Loucy (cell line): Measurements from ENCODE around the gene TUBA4A.
A peak's percentile ranks its signal among the peaks of the same experiment; 100 is the strongest.

Experiments used
- H2AFZ ChIP-seq: fragments of 200-600 bp; sonication (generic); 2 replicates; pipeline ENCODE4 v1.6.0; 2016; ENCODE audit warnings: antibody characterized with exemption, mild to moderate bottlenecking, low read length, moderate library complexity
- H3F3A ChIP-seq: fragments of 200-600 bp; 2 replicates; pipeline ENCODE4 v1.6.0; 2016; ENCODE audit warnings: antibody characterized with exemption, low read depth, mild to moderate bottlenecking
- H3K27me3 ChIP-seq: fragments of 200-600 bp; sonication (generic); 2 replicates; pipeline ENCODE4 v1.6.1; 2014; ENCODE audit warnings: low read length, mild to moderate bottlenecking; ENCODE audit not compliant: insufficient read depth, poor library complexity, severe bottlenecking
- H3K36me3 ChIP-seq: fragments of 200-600 bp; sonication (generic); 2 replicates; pipeline ENCODE4 v1.6.1; 2016; ENCODE audit warnings: low read length; ENCODE audit not compliant: insufficient read depth
- H3K4me1 ChIP-seq: fragments of 200-600 bp; sonication (generic); 2 replicates; pipeline ENCODE4 v1.5.1; 2014; ENCODE audit warnings: low read length, mild to moderate bottlenecking; ENCODE audit not compliant: insufficient read depth, poor library complexity, severe bottlenecking
- H3K4me2 ChIP-seq: fragments of 200-600 bp; sonication (generic); 2 replicates; pipeline ENCODE4 v1.6.0; 2014; ENCODE audit warnings: antibody characterized with exemption, low read length, low read depth, mild to moderate bottlenecking; ENCODE audit not compliant: poor library complexity, severe bottlenecking
- H3K4me3 ChIP-seq: fragments of 200-600 bp; sonication (generic); 2 replicates; pipeline ENCODE4 v1.5.1; 2014; ENCODE audit warnings: low read length, mild to moderate bottlenecking, mixed read lengths; ENCODE audit not compliant: poor library complexity, severe bottlenecking
- H3K79me2 ChIP-seq: fragments of 200-600 bp; sonication (generic); 2 replicates; pipeline ENCODE4 v1.6.1; 2014; ENCODE audit warnings: low read length; ENCODE audit not compliant: insufficient read depth
- H3K9ac ChIP-seq: fragments of 200-600 bp; sonication (generic); 2 replicates; pipeline ENCODE4 v1.6.0; 2014; ENCODE audit warnings: mild to moderate bottlenecking, low read depth, low read length, moderate library complexity; ENCODE audit not compliant: poor library complexity, severe bottlenecking
- H3K9me2 ChIP-seq: fragments of 200-600 bp; sonication (generic); replicated peaks from 2 replicates; pipeline ENCODE4 v1.6.1; 2016; ENCODE audit warnings: low read depth, low read length, mixed read lengths
- H3K9me3 ChIP-seq: fragments of 200-600 bp; sonication (generic); 2 replicates; pipeline ENCODE4 v1.6.1; 2014; ENCODE audit warnings: mild to moderate bottlenecking, antibody characterized with exemption, low read length, low read depth; ENCODE audit not compliant: insufficient read depth
- H4K20me1 ChIP-seq: fragments of 200-600 bp; sonication (generic); 2 replicates; pipeline ENCODE4 v1.6.0; 2014; ENCODE audit warnings: antibody characterized with exemption, low read length, mild to moderate bottlenecking; ENCODE audit not compliant: insufficient read depth, poor library complexity, severe bottlenecking
- EZH2phosphoT487 ChIP-seq: fragments of 200-600 bp; IDR thresholded peaks from 2 replicates; pipeline ENCODE4 v1.6.1; 2018; ENCODE audit warnings: antibody characterized with exemption, mild to moderate bottlenecking, moderate library complexity, borderline replicate concordance
- TF ChIP-seq, protein P1 (sequence below): fragments of 200-600 bp; sonication (generic); conservative IDR thresholded peaks from 2 replicates; pipeline ENCODE4 v1.5.1; 2014; ENCODE audit warnings: mild to moderate bottlenecking, antibody characterized with exemption, low read length

TUBA4A gene

DNA sequence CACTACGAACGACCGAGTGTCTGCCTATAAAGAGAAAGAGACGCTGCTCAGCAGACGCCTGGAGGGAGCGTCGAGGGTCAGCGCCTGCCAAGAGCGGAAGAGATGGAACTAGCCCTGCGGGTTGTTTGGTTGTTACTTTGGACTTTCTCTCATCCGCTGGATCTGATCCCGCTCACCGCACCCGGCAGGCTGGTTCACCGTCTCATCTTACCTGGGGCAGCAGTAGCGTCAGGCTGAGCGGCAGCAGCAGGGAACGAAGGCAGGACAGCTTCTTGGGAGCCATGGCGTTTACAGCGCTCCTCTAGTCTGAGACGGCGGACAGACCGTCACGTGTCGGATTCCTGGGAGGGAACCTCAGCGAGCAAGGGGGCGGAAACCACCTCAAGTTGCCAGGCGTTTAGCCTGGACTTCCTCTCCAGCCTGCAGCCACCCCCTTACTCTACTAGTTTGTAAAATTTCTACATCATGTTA lies 10.4 kb downstream of the TUBA4A start:
- Histone ChIP-seq H3K4me3 (no peak overlapping the region), H3K4me1 (peaks cover 34% of the 10 kb centered on the region), H3K4me2 (no peak overlapping the region), H3K9ac (no peak overlapping the region), H4K20me1 (peaks cover 20% of the 10 kb centered on the region), H3K27me3 (no peaks in the 10 kb centered on the region), H3K79me2 (peaks cover 15% of the 10 kb centered on the region), H3K9me2 (no peaks in the 10 kb centered on the region), H3K36me3 (no peaks in the 10 kb centered on the region), H3K9me3 (no peaks in the 10 kb centered on the region), H3F3A (no peaks in the 10 kb centered on the region), H2AFZ (no peak overlapping the region)
- TF ChIP-seq EZH2phosphoT487, result no peak
- TF ChIP-seq, protein P1, sequence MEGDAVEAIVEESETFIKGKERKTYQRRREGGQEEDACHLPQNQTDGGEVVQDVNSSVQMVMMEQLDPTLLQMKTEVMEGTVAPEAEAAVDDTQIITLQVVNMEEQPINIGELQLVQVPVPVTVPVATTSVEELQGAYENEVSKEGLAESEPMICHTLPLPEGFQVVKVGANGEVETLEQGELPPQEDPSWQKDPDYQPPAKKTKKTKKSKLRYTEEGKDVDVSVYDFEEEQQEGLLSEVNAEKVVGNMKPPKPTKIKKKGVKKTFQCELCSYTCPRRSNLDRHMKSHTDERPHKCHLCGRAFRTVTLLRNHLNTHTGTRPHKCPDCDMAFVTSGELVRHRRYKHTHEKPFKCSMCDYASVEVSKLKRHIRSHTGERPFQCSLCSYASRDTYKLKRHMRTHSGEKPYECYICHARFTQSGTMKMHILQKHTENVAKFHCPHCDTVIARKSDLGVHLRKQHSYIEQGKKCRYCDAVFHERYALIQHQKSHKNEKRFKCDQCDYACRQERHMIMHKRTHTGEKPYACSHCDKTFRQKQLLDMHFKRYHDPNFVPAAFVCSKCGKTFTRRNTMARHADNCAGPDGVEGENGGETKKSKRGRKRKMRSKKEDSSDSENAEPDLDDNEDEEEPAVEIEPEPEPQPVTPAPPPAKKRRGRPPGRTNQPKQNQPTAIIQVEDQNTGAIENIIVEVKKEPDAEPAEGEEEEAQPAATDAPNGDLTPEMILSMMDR, result no peak

DNA sequence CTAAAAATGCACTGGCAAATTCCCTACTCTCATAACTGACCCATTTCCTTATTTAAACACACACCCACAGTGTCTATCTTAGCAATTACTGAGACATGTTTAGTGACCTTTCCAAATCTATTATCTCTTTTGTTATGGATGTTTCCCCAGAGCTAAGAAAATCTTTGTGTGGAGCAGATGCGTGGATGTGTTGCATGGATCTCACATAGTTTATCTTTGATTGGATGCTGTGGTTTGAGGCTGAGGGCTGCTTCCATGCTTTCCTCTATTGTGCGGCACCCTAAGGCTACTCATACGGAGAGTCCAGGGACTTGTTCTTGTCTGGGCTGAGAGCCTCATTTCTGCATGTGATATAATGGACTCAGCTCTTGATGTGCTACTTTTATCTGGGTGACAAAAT lies 19.4 kb downstream of the TUBA4A start:
- no peaks in the 10 kb centered on the region for H3K9me3 ChIP-seq
- no peak overlapping the region for H3K4me2 ChIP-seq
- H3K4me3 ChIP-seq, result no peak overlapping the region
- no peaks in the 10 kb centered on the region for H3F3A ChIP-seq
- no peak overlapping the region for H2AFZ ChIP-seq
- peaks cover 58% of the 10 kb centered on the region; the same call in 1 of the 2 replicates for H3K36me3 ChIP-seq
- no peak overlapping the region for H3K9ac ChIP-seq
- H3K27me3 ChIP-seq, result no peaks in the 10 kb centered on the region
- H4K20me1 ChIP-seq, result peaks cover 6% of the 10 kb centered on the region
- peaks cover 45% of the 10 kb centered on the region for H3K79me2 ChIP-seq
- TF ChIP-seq, protein P1, result no peak
- TF ChIP-seq EZH2phosphoT487, result no peak
- H3K4me1 ChIP-seq, result peaks cover 10% of the 10 kb centered on the region
- no peaks in the 10 kb centered on the region for H3K9me2 ChIP-seq

DNA sequence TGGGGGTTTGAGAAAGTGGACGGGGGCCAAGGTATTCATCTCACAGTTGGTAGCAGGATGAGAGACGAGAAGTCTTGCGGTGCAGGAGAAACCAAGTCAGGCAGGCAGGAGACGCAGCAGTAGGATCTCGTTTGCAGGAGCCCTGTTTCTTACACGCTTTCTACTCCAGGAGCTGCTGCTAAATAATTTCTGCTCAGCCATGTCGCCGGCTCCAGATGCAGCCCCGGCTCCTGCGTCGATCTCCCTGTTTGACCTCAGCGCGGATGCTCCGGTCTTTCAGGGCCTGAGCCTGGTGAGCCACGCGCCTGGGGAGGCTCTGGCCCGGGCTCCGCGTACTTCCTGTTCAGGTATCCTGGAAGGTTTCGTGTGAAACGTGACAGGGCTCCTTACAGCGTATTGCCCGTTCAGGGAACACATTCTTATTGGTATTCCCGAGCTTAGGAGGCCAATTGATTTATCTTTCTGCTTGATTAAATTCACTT lies 23.6 kb downstream of the TUBA4A start:
- peak overlapping the region; percentile 56; the same call in 1 of the 2 replicates for H2AFZ ChIP-seq
- H3K27me3 ChIP-seq, result no peaks in the 10 kb centered on the region
- peaks cover 44% of the 10 kb centered on the region; the same call in 1 of the 2 replicates for H3K36me3 ChIP-seq
- TF ChIP-seq EZH2phosphoT487, result no peak
- TF ChIP-seq, protein P1, result no peak
- no peaks in the 10 kb centered on the region for H3K9me3 ChIP-seq
- peaks cover 18% of the 10 kb centered on the region for H4K20me1 ChIP-seq
- H3K9me2 ChIP-seq, result no peaks in the 10 kb centered on the region
- peaks cover 20% of the 10 kb centered on the region for H3K4me1 ChIP-seq
- no peaks in the 10 kb centered on the region for H3F3A ChIP-seq
- peaks cover 68% of the 10 kb centered on the region for H3K79me2 ChIP-seq
- peak overlapping the region; percentile 89 for H3K4me3 ChIP-seq
- peak overlapping the region; percentile 92 for H3K9ac ChIP-seq
- peak overlapping the region; percentile 92 for H3K4me2 ChIP-seq
